Activated CD4-positive, alpha-beta T cell treated with anti-CD3 and anti-CD28 coated beads, Interleukin-2, amount 50 U/mL, for 48 hours (primary cell): ENCODE measurements around the gene SGMS1.
A peak's percentile ranks its signal among the peaks of the same experiment; 100 is the strongest.

Experiments
- DNase-seq, 2 experiments: peaks; one replicate each; pipeline ENCODE4 v3.0.0-alpha.2; 2020

Gene SGMS1

GRCh38 chr10:50318129-50318528 is 305.6 kb downstream of the SGMS1 start:
- no peak for DNase-seq

GRCh38 chr10:50316695-50317648 is 306.8 kb downstream of the SGMS1 start:
- no peak for DNase-seq

DNA sequence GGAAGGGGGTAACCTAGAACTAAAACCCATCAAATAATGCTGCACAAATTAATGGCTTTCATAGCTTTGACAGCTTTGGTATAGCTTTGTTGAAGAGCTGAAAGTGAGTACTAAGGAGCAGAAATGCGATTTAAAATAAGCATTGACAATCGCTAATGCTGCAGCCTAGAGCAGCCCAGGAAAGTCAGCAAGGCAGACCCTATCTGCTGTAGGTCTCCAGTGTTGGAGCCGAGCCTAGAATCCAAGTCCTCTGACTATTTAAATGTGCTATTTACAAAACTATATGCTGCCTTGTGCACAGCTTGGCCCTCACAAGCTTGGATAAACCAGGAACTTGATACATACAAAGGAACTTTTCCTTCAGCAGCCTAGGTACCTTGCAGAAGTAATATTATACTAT is 307.6 kb downstream of the SGMS1 start:
- no peak for DNase-seq

DNA sequence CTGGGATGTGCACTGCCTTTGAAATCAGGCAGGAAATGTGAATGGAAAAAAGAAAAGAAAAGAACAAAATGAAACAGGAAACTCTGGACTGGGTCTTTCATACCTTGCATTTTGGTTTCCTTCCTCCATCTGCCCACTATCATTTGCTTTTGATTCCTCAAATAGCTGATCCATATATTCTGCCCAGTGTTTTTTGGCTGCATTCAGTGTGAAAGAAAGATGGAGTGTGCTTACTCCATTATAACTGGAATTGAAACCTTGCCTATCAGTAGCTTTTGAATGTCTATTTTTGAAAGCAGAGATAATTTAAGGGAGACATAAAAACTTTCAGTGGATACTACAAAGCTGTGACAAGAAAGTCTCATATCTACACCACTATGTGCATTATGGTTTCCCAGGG is 308.3 kb downstream of the SGMS1 start:
- no peak for DNase-seq

- no peak for DNase-seq
Observed at GRCh38 chr10:50314169-50315071, 309.3 kb downstream of the SGMS1 start.

DNA sequence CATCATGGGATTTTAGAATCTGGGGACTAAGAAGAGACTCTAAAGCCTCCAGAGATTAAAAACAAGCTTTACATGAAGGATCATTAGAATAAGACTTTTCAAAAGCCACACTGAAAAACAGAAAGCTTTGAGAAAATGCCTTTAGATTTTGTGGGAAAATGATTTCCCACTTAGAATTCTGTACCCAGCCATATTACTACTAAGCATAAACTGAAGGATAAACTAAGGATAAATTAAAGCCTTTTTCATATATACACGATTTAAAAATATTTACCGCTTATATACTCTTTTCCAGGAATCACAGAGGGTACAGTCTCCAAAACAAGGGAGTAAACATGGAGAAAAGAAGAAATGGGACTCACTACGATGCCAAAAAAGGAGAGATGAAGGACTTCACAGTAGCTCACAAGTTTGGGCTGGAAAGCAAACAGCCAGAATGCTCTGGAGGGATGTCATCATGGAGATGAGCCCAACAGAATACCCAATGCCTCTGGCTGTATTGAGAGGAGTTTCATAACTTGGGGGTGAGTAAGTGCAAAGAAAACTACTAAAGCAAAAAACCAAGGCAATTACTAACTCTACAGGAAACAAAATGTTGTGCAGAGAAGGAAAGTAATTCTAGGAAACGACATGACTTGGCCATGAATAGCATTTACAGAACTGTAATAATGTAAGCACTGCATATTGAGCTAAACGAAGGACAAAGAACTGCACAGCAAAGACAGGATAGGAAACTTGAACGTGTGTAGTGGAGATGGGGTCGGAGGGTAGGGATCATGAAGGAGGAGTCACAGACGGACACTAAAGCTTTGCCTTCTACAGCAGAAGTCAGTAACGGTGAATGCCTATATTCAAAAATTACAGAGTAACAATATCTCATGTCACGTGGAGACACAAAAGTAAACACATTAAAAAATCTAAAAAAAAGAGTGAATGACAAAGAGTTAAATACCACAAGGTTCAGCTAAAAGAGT is 311.0 kb downstream of the SGMS1 start:
- no peak for DNase-seq

DNA sequence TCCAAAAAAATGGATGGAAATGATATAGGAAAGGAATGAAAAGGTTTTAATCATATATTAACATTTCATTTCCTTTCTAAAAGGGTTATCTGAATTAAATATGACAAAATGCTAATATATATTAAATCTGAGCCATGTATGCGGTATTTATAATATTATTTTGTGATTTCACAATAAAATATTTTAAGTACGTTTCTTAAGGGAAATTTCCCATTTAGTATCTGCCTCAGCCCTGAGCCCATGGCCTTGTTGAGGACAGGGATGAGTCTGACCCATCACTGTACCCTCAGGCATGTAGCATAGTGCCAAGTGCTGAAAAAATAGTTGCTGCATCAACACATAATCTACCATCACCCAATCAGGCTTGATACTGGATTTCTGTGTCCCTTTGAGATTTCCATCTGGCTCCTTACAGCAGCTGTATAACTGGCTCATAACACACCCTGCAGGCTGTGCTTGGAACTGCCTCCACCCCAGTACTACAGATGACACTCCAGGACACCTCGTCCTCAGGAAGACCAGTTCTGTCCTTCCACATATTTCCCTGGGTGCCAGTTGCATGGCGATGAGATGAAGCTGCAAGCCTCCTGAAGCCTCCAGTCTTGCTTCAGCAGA is 313.1 kb downstream of the SGMS1 start:
- peak; percentile 39 to 51 for DNase-seq

DNA sequence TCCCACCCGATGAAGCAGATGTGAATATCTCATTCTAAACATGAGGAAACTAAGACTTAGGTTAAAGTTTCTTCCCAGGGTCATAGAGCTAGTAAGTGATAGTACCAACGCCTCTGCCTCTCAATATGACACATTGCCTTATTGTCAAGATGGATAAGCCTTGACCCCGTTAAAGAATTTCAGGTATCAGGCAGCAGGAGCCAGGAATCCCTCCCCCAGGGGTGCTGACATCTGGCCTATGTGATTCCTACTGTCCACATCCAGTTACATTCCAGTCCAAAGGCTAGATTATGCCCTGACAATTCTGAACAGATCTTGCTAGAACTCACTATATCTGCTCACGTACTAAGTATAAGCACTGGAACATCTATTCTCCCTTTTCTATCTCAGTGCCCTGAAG is 314.4 kb downstream of the SGMS1 start:
- no peak for DNase-seq

- DNase-seq: no peak
Observed at GRCh38 chr10:50304660-50305059, 319.1 kb downstream of the SGMS1 start.

GRCh38 chr10:50299948-50300669 is 323.6 kb downstream of the SGMS1 start:
- DNase-seq: no peak

DNA sequence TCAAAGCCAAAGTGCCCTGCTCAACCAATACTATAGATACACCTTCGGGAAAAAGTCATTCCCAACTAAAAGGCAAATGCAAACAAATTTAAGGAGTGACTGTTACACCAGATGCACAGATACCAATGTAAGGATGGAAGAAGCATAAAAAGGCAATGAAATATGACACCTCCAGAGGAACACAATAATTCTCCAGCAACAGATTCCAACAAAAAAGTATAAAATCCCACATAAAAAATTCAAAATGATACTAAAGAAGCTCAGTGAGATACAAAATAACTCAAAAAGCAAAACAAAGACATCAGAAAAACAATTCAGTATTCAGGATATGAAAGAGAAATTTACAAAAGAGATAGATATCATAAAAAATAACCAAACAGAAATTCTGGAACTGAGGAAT is 328.4 kb downstream of the SGMS1 start:
- DNase-seq: no peak

GRCh38 chr10:50294582-50294981 is 329.2 kb downstream of the SGMS1 start:
- no peak for DNase-seq

DNA sequence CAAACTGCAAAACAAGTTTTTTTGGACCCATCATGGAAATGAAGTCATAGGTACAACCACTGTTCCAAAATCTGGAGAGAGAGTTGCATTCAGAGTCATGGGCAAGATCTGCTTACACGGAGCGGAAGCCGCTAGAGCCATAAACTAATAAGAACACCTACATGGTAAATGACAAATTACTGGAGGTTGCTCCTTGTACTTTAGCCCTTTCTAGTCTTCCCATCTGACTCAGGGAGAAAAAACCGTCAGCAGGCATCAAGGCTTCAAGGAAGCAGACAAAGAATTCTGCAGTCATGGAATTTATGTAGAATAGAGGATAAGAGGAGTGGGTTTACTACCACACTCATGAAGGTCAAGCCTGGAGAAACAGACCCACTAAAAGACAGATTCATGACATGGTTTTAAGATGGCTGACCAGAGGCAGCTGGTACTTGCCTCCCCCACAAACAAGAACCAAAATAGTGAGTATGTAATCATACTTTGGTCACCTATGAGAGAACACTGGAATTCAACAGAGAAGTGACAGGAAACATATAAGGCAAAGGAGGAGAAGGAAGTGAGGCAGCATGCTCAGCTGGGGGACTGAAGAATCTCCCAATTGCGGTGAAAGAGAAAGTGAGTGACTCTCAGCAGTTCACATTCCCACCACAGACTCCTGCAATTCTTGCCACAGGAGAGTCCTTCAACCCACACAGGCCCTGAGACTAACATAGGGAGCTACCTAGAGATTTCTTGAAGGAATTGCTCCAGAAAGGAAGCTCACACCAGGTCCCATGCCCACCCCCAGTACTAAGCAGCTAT is 330.0 kb downstream of the SGMS1 start:
- no peak for DNase-seq

GRCh38 chr10:50291261-50291850 is 332.4 kb downstream of the SGMS1 start:
- DNase-seq: no peak

DNA sequence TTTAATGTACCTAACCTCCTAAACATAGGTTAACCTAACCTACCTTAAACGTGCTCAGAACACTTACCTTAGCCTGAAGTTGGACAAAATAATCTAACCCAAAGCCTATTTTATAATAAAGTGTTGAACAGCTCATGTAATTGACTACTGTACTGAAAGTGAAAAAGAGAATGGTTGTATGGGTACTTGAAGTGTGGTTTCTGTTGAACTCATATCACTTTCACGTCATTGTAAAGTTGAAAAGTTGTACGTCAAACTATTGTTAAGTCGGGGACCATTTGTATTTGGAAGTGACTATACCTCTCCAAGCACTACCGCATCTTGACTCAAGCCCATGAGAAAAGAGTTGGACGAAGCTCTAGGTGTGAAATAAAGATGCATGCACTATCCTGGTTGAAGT is 334.6 kb downstream of the SGMS1 start:
- no peak for DNase-seq

DNA sequence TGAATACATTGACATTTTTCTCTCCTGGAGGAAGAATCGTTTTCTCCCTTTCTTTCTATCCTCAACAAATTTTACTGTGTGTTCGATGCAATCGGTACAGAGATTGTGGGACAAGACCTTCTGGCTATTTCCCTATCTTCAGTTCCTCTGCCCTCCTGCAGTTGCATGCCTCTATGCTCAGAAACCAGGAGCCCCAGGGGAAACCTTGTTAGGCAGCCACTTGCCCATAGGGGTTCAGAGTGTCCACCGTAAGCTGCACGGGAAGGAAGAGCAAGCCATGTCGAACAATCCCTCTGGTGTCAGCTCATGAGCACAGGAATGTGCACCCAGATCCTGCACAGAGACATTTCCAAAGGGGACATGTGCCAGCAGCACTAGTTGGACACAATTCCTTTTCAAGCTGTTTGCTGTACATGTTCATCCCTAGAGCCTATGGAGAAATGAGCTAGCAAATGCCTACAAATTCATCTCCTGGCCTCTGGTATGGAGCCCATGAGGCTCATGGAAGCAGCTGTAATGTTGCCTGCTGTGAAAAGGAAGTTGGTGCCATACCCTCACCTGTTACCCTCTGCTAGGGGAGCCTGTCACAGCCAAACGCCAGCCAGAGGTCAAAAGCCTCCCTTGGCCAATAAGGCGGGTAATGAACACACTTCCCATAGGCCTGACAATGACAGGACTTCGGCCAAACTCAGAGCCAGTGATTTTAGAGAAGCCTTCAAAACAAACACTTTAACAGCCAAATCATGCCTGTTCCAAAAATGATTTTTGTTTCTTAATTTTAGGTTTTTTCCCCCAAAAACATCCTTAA is 336.6 kb downstream of the SGMS1 start:
- no peak for DNase-seq

DNA sequence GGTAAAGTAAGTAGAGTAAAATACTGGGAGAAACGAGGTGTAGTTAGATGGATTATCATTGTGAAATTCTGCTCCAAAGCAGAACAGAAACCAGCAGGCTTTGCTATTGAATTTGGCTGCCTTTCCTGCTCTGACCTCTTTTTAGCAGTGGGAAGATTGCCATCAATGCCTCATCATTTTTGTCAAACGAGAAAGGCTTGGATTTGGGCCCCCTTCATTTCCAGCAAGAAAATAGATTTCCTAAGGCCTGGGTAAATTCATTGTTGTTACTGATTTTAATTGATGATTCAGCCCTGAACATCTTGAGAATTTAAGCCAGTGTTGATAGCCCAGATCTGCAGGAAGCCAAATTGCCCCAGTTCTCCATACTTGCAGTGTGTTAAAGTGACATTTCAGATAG is 337.2 kb downstream of the SGMS1 start:
- no peak for DNase-seq

DNA sequence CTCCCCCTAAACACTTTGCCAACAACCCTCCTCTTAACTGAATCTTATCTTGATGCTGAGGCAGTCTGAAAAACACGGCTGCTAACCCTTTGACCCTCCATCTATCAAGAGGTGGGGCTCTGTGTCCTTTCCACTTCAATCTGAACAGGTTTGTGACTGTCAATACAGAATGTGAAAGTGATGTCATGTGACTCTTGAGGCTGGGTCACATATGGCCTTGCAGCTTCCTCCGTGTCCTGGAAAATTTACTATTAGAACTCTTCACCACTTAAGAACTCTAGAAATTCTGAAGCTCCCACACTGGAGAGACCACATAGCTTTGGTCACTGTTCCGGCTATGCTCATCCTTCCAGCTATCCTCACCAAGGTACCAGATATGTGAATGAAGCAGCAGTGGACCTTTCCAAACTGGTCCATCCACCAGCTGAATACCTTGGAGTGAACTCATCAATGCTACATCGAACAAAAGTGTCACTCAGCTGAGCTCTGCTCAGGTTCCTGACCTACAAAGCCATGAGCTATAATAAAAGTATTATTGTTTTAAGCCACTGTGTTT is 341.7 kb downstream of the SGMS1 start:
- no peak for DNase-seq
